ENCODE results near the gene WWOX.

DNA sequence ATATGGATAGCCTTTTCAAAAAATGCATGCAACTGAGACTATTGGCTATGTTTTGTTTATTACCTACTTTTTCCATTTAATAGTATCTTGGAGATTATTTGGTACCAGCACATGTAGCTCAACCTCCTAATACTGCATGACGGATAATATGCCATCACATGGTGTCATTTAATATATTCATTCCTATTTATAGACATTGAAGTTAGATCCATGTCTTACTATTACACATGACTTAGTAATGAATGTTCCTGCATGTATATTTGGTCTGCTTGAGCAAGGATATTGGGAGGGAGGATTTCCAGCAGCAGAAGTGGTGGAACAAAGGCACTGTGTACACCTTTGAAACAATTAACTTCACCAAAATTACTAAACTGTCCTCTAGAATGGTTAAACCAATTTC, 561.3 kb downstream of the WWOX start:
- no peak for TF ChIP-seq CTCF (IDR thresholded peaks at IDR 0.05)
- TF ChIP-seq POLR2AphosphoS5 (IDR thresholded peaks at IDR 0.05), result no peak
- TF ChIP-seq POLR2A (IDR thresholded peaks at IDR 0.05), result no peak
- no peak for TF ChIP-seq EP300 (IDR thresholded peaks at IDR 0.05)
